Ectodermal cell (in vitro differentiated cells): ENCODE measurements around the gene KRTAP4-16.
"Not testable (repeated sequence)": the region's sequence is repeated elsewhere in the genome, so short reads cannot be mapped to it uniquely, and the experiment has no call there.

Experiments
- H3K27ac ChIP-seq: 2 replicates; pipeline ENCODE4 v1.7.0; 2013; ENCODE audit warnings: mild to moderate bottlenecking, low read depth, low read length; ENCODE audit not compliant: insufficient read depth, poor library complexity, severe bottlenecking
- H3K27me3 ChIP-seq: 2 replicates; pipeline ENCODE4 v1.7.0; 2013; ENCODE audit warnings: mild to moderate bottlenecking, low read length; ENCODE audit not compliant: insufficient read depth, control insufficient read depth, poor library complexity, severe bottlenecking
- H3K36me3 ChIP-seq: one replicate; pipeline ENCODE4 v1.7.0; 2013; ENCODE audit warnings: low read length; ENCODE audit not compliant: control insufficient read depth, insufficient read depth
- H3K4me1 ChIP-seq: one replicate; pipeline ENCODE4 v1.7.0; 2013; ENCODE audit warnings: low read length; ENCODE audit not compliant: control insufficient read depth, insufficient read depth
- H3K4me3 ChIP-seq: 2 replicates; pipeline ENCODE4 v1.7.0; 2013; ENCODE audit warnings: low read depth, low read length, control low read depth; ENCODE audit not compliant: insufficient read depth
- H3K9me3 ChIP-seq: 2 replicates; pipeline ENCODE4 v1.7.0; 2013; ENCODE audit warnings: mild to moderate bottlenecking, low read length, moderate library complexity; ENCODE audit not compliant: control insufficient read depth
- WGBS, 2 experiments: methylation state at CpG; one replicate each; pipeline ENCODE4 v1.1.7; 2013; ENCODE audit warnings: missing lambda C conversion rate in 2 of 2; 5-methylcytosine and 5-hydroxymethylcytosine counted together

Gene KRTAP4-16

GRCh38 chr17:41119696-41120690 is 18.0 kb upstream of the KRTAP4-16 start:
- H3K9me3 ChIP-seq: not testable (repeated sequence)
- 89 to 90% methylated on average over 11 of the region's 11 CpGs for WGBS, 2 experiments

GRCh38 chr17:41118721-41119120 is 16.7 kb upstream of the KRTAP4-16 start:
- WGBS, 2 experiments: 93 to 97% methylated on average over 4 of the region's 4 CpGs
- no peaks in the 10 kb centered on the region for H3K9me3 ChIP-seq
- no peak overlapping the region for H3K4me3 ChIP-seq
- H3K4me1 ChIP-seq: no peaks in the 10 kb centered on the region
- H3K27me3 ChIP-seq: no peaks in the 10 kb centered on the region
- no peak overlapping the region for H3K27ac ChIP-seq
- H3K36me3 ChIP-seq: no peaks in the 10 kb centered on the region

More at GRCh38 chr17:41119696-41120690, 18.0 kb upstream of the KRTAP4-16 start:
- not testable (repeated sequence) for H3K4me1 ChIP-seq, H3K4me3 ChIP-seq, H3K27ac ChIP-seq, H3K27me3 ChIP-seq, H3K36me3 ChIP-seq

- not testable (repeated sequence) for H3K4me1 ChIP-seq, H3K36me3 ChIP-seq, H3K4me3 ChIP-seq, H3K27ac ChIP-seq, H3K27me3 ChIP-seq, H3K9me3 ChIP-seq
- WGBS, 2 experiments: 84 to 86% methylated on average over 10 of the region's 10 CpGs
These were observed 15.9 kb upstream of the KRTAP4-16 start, which contains the start of gene KRTAP4-11 for GRCh38 chr17:41117846-41118386. Gene KRTAP4-11 (minus strand): TSS chr17:41118373. CDS start chr17:41118315, 58 bp downstream.

- 90 to 91% methylated on average over 5 of the region's 5 CpGs for WGBS, 2 experiments
- H3K9me3 ChIP-seq: peaks cover 6% of the 10 kb centered on the region
These were observed 14.3 kb upstream of the KRTAP4-16 start for GRCh38 chr17:41116297-41116696.

GRCh38 chr17:41111151-41111885 is 9.3 kb upstream of the KRTAP4-16 start:
- no peaks in the 10 kb centered on the region for H3K4me1 ChIP-seq
- no peaks in the 10 kb centered on the region for H3K36me3 ChIP-seq
- WGBS, 2 experiments: 80 to 88% methylated on average over 1 of the region's 2 CpGs
- no peak overlapping the region for H3K27ac ChIP-seq
- peaks cover 10% of the 10 kb centered on the region for H3K9me3 ChIP-seq
- H3K27me3 ChIP-seq: no peaks in the 10 kb centered on the region
- H3K4me3 ChIP-seq: no peak overlapping the region

More at GRCh38 chr17:41116297-41116696, 14.3 kb upstream of the KRTAP4-16 start:
- Histone ChIP-seq H3K4me1 (no peaks in the 10 kb centered on the region), H3K27me3 (no peaks in the 10 kb centered on the region), H3K4me3 (no peak overlapping the region), H3K27ac (no peak overlapping the region), H3K36me3 (no peaks in the 10 kb centered on the region)

GRCh38 chr17:41108728-41109386 is 6.8 kb upstream of the KRTAP4-16 start:
- H3K27ac ChIP-seq, H3K4me3 ChIP-seq, H3K4me1 ChIP-seq, H3K9me3 ChIP-seq, H3K27me3 ChIP-seq, H3K36me3 ChIP-seq: not testable (repeated sequence)
- 44 to 71% methylated on average over 1 of the region's 1 CpG for WGBS, 2 experiments

GRCh38 chr17:41107941-41108450 is 6.0 kb upstream of the KRTAP4-16 start:
- Histone ChIP-seq H3K4me3 (no peak overlapping the region), H3K27me3 (no peaks in the 10 kb centered on the region), H3K27ac (no peak overlapping the region), H3K36me3 (no peaks in the 10 kb centered on the region), H3K4me1 (no peaks in the 10 kb centered on the region), H3K9me3 (peaks cover 10% of the 10 kb centered on the region)
- WGBS, 2 experiments: 83 to 93% methylated on average over 1 of the region's 1 CpG

- H3K36me3 ChIP-seq, H3K27ac ChIP-seq, H3K9me3 ChIP-seq, H3K4me3 ChIP-seq, H3K27me3 ChIP-seq, H3K4me1 ChIP-seq: not testable (repeated sequence)
- WGBS, 2 experiments: 78 to 82% methylated on average over 10 of the region's 10 CpGs
These were observed 3.3 kb upstream of the KRTAP4-16 start, which contains the start of gene KRTAP4-9 for GRCh38 chr17:41105347-41105746. Gene KRTAP4-9 (plus strand): TSS chr17:41105389. CDS start chr17:41105389, 0 bp downstream.

- WGBS, 2 experiments: 84 to 87% methylated on average over 2 of the region's 2 CpGs
- H3K27ac ChIP-seq, H3K36me3 ChIP-seq, H3K4me1 ChIP-seq, H3K27me3 ChIP-seq, H3K9me3 ChIP-seq, H3K4me3 ChIP-seq: not testable (repeated sequence)
These were observed 2.5 kb upstream of the KRTAP4-16 start for GRCh38 chr17:41104386-41105038.
